ENCODE measurements around the gene HRH4.

Gene HRH4

GRCh38 chr18:24491927-24492834, 31.7 kb downstream of the HRH4 start:
- H3K9ac ChIP-seq (ENCODE audit: low read length) = no peak overlapping the region

GRCh38 chr18:24494586-24494985, 34.1 kb downstream of the HRH4 start:
- Histone ChIP-seq H3K18ac (ENCODE audit: low read length) (no peak overlapping the region), H2BK5ac (ENCODE audit: low read length) (no peak overlapping the region), H3K56ac (ENCODE audit: low read length) (no peak overlapping the region), H2BK15ac (replicated peaks; ENCODE audit: low read depth) (no peak overlapping the region), H3K9ac (ENCODE audit: low read length) (no peak overlapping the region), H2BK120ac (ENCODE audit: low read depth, low read length) (no peak overlapping the region), H3K79me1 (ENCODE audit: low read length) (no peaks in the 10 kb centered on the region), H4K5ac (ENCODE audit: low read length) (no peak overlapping the region), H3K4me1 (ENCODE audit: control insufficient read depth, low read depth, low read length) (no peaks in the 10 kb centered on the region), H3K4me3 (ENCODE audit: low read length) (no peak overlapping the region), H3K27me3 (ENCODE audit: insufficient read depth, low read length, poor library complexity) (no peaks in the 10 kb centered on the region), H3K79me2 (ENCODE audit: control insufficient read depth, insufficient read depth, low read length) (no peaks in the 10 kb centered on the region), H4K8ac (ENCODE audit: low read depth, low read length) (no peak overlapping the region), H3K36me3 (ENCODE audit: control insufficient read depth, insufficient read depth, low read length) (no peaks in the 10 kb centered on the region), H3K4me2 (ENCODE audit: low read length) (no peak overlapping the region), H3K4ac (ENCODE audit: low read depth, low read length) (no peak overlapping the region), H3K27ac (ENCODE audit: low read depth, low read length) (no peak overlapping the region), H2AK5ac (ENCODE audit: low read length) (no peak overlapping the region), H3K23ac (ENCODE audit: low read length) (no peak overlapping the region)
- DNase-seq = no peak
- WGBS (ENCODE audit: extremely low coverage, insufficient coverage, low lambda C conversion rate) = no CpG with 5 or more reads among the region's 2 CpGs

More at GRCh38 chr18:24491927-24492834, 31.7 kb downstream of the HRH4 start:
- Histone ChIP-seq H2BK5ac (ENCODE audit: low read length) (no peak overlapping the region), H2BK120ac (ENCODE audit: low read depth, low read length) (no peak overlapping the region), H4K8ac (ENCODE audit: low read depth, low read length) (no peak overlapping the region), H3K23ac (ENCODE audit: low read length) (no peak overlapping the region), H3K4me2 (ENCODE audit: low read length) (no peak overlapping the region), H3K4ac (ENCODE audit: low read depth, low read length) (no peak overlapping the region), H4K5ac (ENCODE audit: low read length) (no peak overlapping the region), H3K56ac (ENCODE audit: low read length) (no peak overlapping the region), H3K4me3 (ENCODE audit: low read length) (no peak overlapping the region), H2BK15ac (replicated peaks; ENCODE audit: low read depth) (no peak overlapping the region), H3K79me2 (ENCODE audit: control insufficient read depth, insufficient read depth, low read length) (no peaks in the 10 kb centered on the region), H2AK5ac (ENCODE audit: low read length) (no peak overlapping the region), H3K79me1 (ENCODE audit: low read length) (no peaks in the 10 kb centered on the region), H3K36me3 (ENCODE audit: control insufficient read depth, insufficient read depth, low read length) (no peaks in the 10 kb centered on the region), H3K27ac (ENCODE audit: low read depth, low read length) (no peak overlapping the region), H3K27me3 (ENCODE audit: insufficient read depth, low read length, poor library complexity) (no peaks in the 10 kb centered on the region), H3K18ac (ENCODE audit: low read length) (no peak overlapping the region), H3K4me1 (ENCODE audit: control insufficient read depth, low read depth, low read length) (no peaks in the 10 kb centered on the region)
- WGBS (ENCODE audit: extremely low coverage, insufficient coverage, low lambda C conversion rate) = no CpG with 5 or more reads among the region's 21 CpGs
- DNase-seq = peak; percentile 5

- no peak overlapping the region for H3K18ac ChIP-seq (ENCODE audit: low read length)
- no peak overlapping the region for H4K5ac ChIP-seq (ENCODE audit: low read length)
- no peak overlapping the region for H2BK15ac ChIP-seq (replicated peaks; ENCODE audit: low read depth)
- DNase-seq = no peak
- no peak overlapping the region for H3K4ac ChIP-seq (ENCODE audit: low read depth, low read length)
- no peaks in the 10 kb centered on the region for H3K27me3 ChIP-seq (ENCODE audit: insufficient read depth, low read length, poor library complexity)
- no peak overlapping the region for H2AK5ac ChIP-seq (ENCODE audit: low read length)
- no peak overlapping the region for H3K9ac ChIP-seq (ENCODE audit: low read length)
- no peak overlapping the region for H4K8ac ChIP-seq (ENCODE audit: low read depth, low read length)
- H2BK5ac ChIP-seq (ENCODE audit: low read length) = no peak overlapping the region
- H3K27ac ChIP-seq (ENCODE audit: low read depth, low read length) = no peak overlapping the region
- no peaks in the 10 kb centered on the region for H3K36me3 ChIP-seq (ENCODE audit: control insufficient read depth, insufficient read depth, low read length)
- no peaks in the 10 kb centered on the region for H3K79me2 ChIP-seq (ENCODE audit: control insufficient read depth, insufficient read depth, low read length)
- H3K23ac ChIP-seq (ENCODE audit: low read length) = no peak overlapping the region
- no peak overlapping the region for H3K56ac ChIP-seq (ENCODE audit: low read length)
- no peak overlapping the region for H3K4me3 ChIP-seq (ENCODE audit: low read length)
- WGBS (ENCODE audit: extremely low coverage, insufficient coverage, low lambda C conversion rate) = no CpG with 5 or more reads among the region's 1 CpG
- no peak overlapping the region for H3K4me2 ChIP-seq (ENCODE audit: low read length)
- no peaks in the 10 kb centered on the region for H3K4me1 ChIP-seq (ENCODE audit: control insufficient read depth, low read depth, low read length)
- H3K79me1 ChIP-seq (ENCODE audit: low read length) = no peaks in the 10 kb centered on the region
- H2BK120ac ChIP-seq (ENCODE audit: low read depth, low read length) = no peak overlapping the region
Measured at GRCh38 chr18:24497031-24497754, 36.8 kb downstream of the HRH4 start.

GRCh38 chr18:24499814-24500213, 39.4 kb downstream of the HRH4 start:
- no peak overlapping the region for H3K4me2 ChIP-seq (ENCODE audit: low read length)
- no peak overlapping the region for H3K9ac ChIP-seq (ENCODE audit: low read length)
- H2BK120ac ChIP-seq (ENCODE audit: low read depth, low read length) = no peak overlapping the region
- no peak overlapping the region for H3K4me3 ChIP-seq (ENCODE audit: low read length)
- no peak overlapping the region for H2BK5ac ChIP-seq (ENCODE audit: low read length)
- H4K8ac ChIP-seq (ENCODE audit: low read depth, low read length) = no peak overlapping the region
- no peaks in the 10 kb centered on the region for H3K4me1 ChIP-seq (ENCODE audit: control insufficient read depth, low read depth, low read length)
- no peaks in the 10 kb centered on the region for H3K79me2 ChIP-seq (ENCODE audit: control insufficient read depth, insufficient read depth, low read length)
- H3K27me3 ChIP-seq (ENCODE audit: insufficient read depth, low read length, poor library complexity) = no peaks in the 10 kb centered on the region
- no peak overlapping the region for H3K23ac ChIP-seq (ENCODE audit: low read length)
- no peak overlapping the region for H3K56ac ChIP-seq (ENCODE audit: low read length)
- H2AK5ac ChIP-seq (ENCODE audit: low read length) = no peak overlapping the region
- H3K4ac ChIP-seq (ENCODE audit: low read depth, low read length) = no peak overlapping the region
- WGBS (ENCODE audit: extremely low coverage, insufficient coverage, low lambda C conversion rate) = no CpG with 5 or more reads among the region's 5 CpGs
- H2BK15ac ChIP-seq (replicated peaks; ENCODE audit: low read depth) = no peak overlapping the region
- no peak overlapping the region for H3K18ac ChIP-seq (ENCODE audit: low read length)
- no peaks in the 10 kb centered on the region for H3K79me1 ChIP-seq (ENCODE audit: low read length)
- H3K36me3 ChIP-seq (ENCODE audit: control insufficient read depth, insufficient read depth, low read length) = no peaks in the 10 kb centered on the region
- H3K27ac ChIP-seq (ENCODE audit: low read depth, low read length) = no peak overlapping the region
- no peak overlapping the region for H4K5ac ChIP-seq (ENCODE audit: low read length)
- DNase-seq = no peak

- Histone ChIP-seq H3K79me2 (ENCODE audit: control insufficient read depth, insufficient read depth, low read length) (no peaks in the 10 kb centered on the region), H3K4me2 (ENCODE audit: low read length) (no peak overlapping the region), H3K9ac (ENCODE audit: low read length) (no peak overlapping the region), H2BK120ac (ENCODE audit: low read depth, low read length) (no peak overlapping the region), H2AK5ac (ENCODE audit: low read length) (no peak overlapping the region), H3K27ac (ENCODE audit: low read depth, low read length) (no peak overlapping the region), H4K8ac (ENCODE audit: low read depth, low read length) (no peak overlapping the region), H3K4ac (ENCODE audit: low read depth, low read length) (no peak overlapping the region), H3K27me3 (ENCODE audit: insufficient read depth, low read length, poor library complexity) (no peaks in the 10 kb centered on the region), H2BK15ac (replicated peaks; ENCODE audit: low read depth) (no peak overlapping the region), H3K4me1 (ENCODE audit: control insufficient read depth, low read depth, low read length) (no peaks in the 10 kb centered on the region), H3K18ac (ENCODE audit: low read length) (no peak overlapping the region), H3K56ac (ENCODE audit: low read length) (no peak overlapping the region), H3K4me3 (ENCODE audit: low read length) (no peak overlapping the region), H3K23ac (ENCODE audit: low read length) (no peak overlapping the region), H4K5ac (ENCODE audit: low read length) (no peak overlapping the region), H2BK5ac (ENCODE audit: low read length) (no peak overlapping the region), H3K79me1 (ENCODE audit: low read length) (no peaks in the 10 kb centered on the region), H3K36me3 (ENCODE audit: control insufficient read depth, insufficient read depth, low read length) (no peaks in the 10 kb centered on the region)
- no peak for DNase-seq
- WGBS (ENCODE audit: extremely low coverage, insufficient coverage, low lambda C conversion rate) = no CpG with 5 or more reads among the region's 2 CpGs
Measured at GRCh38 chr18:24500217-24500616, 39.8 kb downstream of the HRH4 start.

All from mesendoderm (in vitro differentiated cells).